Mucosa of descending colon (tissue), 3 donors: ENCODE data around the gene MORN4. TPM values are rescaled to one million over a fixed set of nuclear protein-coding genes. Genes with fewer than 3 reads are reported as not detected.

ENCODE experiments used
- ATAC-seq: fragments of 200-7000 bp; cut with Tn5 transposase; one replicate; pipeline ENCODE4 v1.9.1; 2020; ENCODE audit warnings: mild to moderate bottlenecking, moderate library complexity
- DNase-seq, 3 donors: peaks; one replicate each; pipeline ENCODE4 v3.0.0-alpha.2; 2020
- H3K36me3 ChIP-seq: fragments of 200-600 bp; one replicate; pipeline ENCODE4 v1.8.0; 2021; ENCODE audit warnings: low read depth, mild to moderate bottlenecking
- H3K4me1 ChIP-seq: fragments of 200-600 bp; one replicate; pipeline ENCODE4 v1.8.0; 2021; ENCODE audit warnings: low read depth, mild to moderate bottlenecking
- H3K4me3 ChIP-seq: fragments of 200-600 bp; one replicate; pipeline ENCODE4 v1.8.0; 2021; ENCODE audit warnings: mild to moderate bottlenecking
- H3K9me3 ChIP-seq: fragments of 200-600 bp; one replicate; pipeline ENCODE4 v1.8.0; 2021; ENCODE audit warnings: mild to moderate bottlenecking
- intact Hi-C, 2 donors: fragments of 100-400 bp; cut with DNase I in 1 of 2; cut with micrococcal nuclease in 1 of 2; formaldehyde crosslinking; loops; one replicate each; pipeline versions ENCODE4 v1.11.0 to v1.11.1; 2022; cut with DNase I, micrococcal nuclease
- total RNA-seq, 3 donors: library from RNA; stranded (reverse); fragmentation: NEBNext Ultra II Directional in 2 of 3; extraction: Animal tissue kit (Norgen Biotek cat#: 25700) in 2 of 3; gene quantifications; one replicate each; pipeline versions ENCODE4 v1.2.1 to v1.2.4, GENCODE V29; 2021 to 2023
- TF ChIP-seq, protein P1 (sequence below): fragments of 200-600 bp; IDR thresholded peaks from one replicate; pipeline ENCODE4 v1.8.0; 2022; ENCODE audit warnings: antibody characterized with exemption, mild to moderate bottlenecking
- donor health status: DM: no; HTN: no; CAD: no; lungs with moderate emphysema.
- donor health status: DM: no; HTN: no; CAD: no.
- donor health status: DM: no; HTN: yes; CAD: no.

Gene MORN4
- total RNA-seq, 3 donors from 2014 or later: 1.9 to 2.7 (median 2.6) TPM

DNA sequence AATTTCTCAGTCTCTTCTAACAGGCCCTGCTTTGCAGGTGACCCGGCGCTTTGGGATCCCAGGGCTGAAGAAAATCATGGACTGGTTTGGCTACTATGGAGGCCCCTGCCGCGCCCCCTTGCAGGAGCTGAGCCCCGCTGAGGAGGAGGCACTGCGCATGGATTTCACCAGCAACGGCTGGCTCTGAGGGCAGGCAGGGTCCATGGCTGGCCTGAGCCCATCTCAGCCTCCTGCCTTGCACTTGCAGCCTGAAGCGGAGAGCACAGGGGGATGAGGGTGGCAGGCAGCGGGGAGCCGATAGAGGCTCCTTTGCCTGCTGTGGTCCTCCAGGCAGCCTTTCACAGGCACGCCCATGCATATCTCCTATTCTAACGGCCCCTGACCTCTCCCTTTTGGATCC lies 21.8 kb downstream of the MORN4 start:
- intact Hi-C loops: no loop called here
- H3K4me3 ChIP-seq: no peak overlapping the region
- no peaks in the 10 kb centered on the region for H3K9me3 ChIP-seq
- H3K4me1 ChIP-seq: no peaks in the 10 kb centered on the region
- ATAC-seq: no peak
- no peaks in the 10 kb centered on the region for H3K36me3 ChIP-seq
- DNase-seq: no peak
- TF ChIP-seq, protein P1, sequence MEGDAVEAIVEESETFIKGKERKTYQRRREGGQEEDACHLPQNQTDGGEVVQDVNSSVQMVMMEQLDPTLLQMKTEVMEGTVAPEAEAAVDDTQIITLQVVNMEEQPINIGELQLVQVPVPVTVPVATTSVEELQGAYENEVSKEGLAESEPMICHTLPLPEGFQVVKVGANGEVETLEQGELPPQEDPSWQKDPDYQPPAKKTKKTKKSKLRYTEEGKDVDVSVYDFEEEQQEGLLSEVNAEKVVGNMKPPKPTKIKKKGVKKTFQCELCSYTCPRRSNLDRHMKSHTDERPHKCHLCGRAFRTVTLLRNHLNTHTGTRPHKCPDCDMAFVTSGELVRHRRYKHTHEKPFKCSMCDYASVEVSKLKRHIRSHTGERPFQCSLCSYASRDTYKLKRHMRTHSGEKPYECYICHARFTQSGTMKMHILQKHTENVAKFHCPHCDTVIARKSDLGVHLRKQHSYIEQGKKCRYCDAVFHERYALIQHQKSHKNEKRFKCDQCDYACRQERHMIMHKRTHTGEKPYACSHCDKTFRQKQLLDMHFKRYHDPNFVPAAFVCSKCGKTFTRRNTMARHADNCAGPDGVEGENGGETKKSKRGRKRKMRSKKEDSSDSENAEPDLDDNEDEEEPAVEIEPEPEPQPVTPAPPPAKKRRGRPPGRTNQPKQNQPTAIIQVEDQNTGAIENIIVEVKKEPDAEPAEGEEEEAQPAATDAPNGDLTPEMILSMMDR: no peak

DNA sequence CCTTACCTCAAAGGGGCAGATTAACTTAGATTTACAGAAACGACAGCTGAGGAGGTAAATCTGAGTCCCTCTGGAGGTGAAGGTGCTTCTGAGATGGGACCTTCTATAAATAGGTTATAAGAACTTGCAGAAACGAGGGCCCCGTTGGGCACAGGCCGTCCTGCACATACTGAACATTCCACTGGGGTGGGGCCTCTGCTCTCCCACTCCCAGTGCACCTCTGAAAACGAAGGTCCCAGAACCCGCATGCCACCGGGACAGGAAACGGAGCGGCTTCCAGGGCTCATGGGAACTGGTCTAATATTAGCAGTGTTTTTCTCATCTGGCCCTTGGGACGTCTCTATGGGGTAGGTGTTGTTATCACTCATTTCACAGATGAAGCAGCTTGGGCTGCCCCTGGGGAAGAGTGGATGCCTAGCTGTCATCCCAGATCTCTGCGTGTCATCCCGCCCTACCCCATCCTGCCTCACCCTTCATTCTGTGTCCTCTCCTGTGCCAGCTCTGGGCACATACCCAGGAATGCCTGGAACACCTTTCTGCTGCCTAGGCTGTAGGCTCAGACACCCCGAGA lies 24.2 kb downstream of the MORN4 start:
- TF ChIP-seq, protein P1: no peak
- DNase-seq (no peak), ATAC-seq (no peak)
- no peaks in the 10 kb centered on the region for H3K4me1 ChIP-seq
- intact Hi-C loops: no loop called here
- H3K4me3 ChIP-seq: no peak overlapping the region
- no peaks in the 10 kb centered on the region for H3K36me3 ChIP-seq
- H3K9me3 ChIP-seq: no peaks in the 10 kb centered on the region

DNA sequence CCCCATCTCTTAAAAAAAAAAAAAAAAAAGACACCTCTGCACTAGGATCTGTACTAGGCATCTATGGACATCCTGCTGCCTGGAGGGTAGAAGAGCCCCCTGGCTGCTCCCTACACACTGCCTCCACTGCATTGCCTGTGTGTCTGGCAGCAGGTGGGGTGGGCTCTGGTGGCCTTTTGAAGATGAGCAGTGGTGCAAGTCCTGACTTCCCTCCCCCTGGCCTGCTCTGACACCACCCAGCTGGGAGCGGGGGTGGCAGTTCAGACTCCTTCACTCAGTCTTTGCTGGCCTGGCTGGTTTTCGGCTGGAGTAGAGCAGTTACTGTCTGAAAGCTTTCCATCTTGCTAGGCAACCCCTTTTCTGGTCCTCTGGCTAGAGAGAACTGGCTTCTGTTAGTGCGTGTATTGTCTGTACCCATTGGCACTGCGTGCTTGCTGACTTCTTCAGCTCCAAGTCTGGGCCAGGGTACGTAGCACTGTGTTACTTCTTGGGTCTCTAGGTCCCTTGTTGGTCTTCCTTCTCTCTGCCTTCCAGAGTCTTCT lies 26.1 kb downstream of the MORN4 start:
- intact Hi-C loops: no loop called here
- TF ChIP-seq, protein P1: no peak
- H3K36me3 ChIP-seq: no peaks in the 10 kb centered on the region
- DNase-seq (no peak), ATAC-seq (no peak)
- no peaks in the 10 kb centered on the region for H3K9me3 ChIP-seq
- H3K4me1 ChIP-seq: no peaks in the 10 kb centered on the region
- H3K4me3 ChIP-seq: no peak overlapping the region

DNA sequence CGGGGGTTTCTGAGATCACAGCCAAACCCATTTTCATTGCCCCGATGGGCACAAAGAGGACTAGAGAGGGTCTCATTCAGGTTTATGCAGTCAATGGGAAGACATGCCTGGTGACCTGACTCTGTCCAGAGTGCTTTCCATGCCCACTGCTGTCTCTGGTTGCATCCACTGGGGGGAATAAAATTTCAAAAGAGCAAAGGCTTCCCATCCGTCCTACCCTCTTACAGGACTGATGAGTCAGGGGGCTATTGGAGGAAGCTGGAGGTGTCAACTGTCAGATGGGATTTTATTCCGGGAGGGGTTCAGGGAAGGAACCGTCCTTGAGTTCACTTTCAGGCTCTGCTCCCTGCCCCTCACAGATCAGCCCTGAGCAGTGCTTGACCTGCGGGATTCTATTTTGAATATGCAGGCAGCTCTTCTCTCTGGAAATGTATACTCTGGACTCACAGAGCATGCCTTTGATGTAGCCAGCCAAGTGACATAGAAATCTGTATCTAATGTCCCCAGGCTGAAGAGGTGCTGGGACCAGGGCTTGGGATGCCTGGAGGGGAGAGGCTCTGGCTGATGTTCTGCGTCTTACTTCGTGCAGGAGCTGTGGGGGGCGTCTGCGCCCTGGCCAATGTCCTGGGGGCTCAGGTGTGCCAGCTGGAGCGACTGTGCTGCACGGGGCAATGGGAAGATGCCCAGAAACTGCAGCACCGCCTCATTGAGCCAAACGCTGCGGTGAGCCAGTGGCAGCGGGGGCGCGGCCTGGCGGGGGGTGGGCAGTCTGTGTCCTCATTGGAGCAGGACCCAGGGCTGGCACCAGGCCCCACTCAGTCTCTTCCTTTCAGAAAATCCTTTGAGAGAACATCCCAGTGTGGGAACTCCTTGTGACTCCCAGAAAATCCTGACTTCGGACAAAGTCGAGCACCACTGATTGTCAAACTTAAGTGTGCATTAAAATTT lies 31.8 kb downstream of the MORN4 start:
- intact Hi-C loops: no loop called here
- TF ChIP-seq, protein P1: no peak

DNA sequence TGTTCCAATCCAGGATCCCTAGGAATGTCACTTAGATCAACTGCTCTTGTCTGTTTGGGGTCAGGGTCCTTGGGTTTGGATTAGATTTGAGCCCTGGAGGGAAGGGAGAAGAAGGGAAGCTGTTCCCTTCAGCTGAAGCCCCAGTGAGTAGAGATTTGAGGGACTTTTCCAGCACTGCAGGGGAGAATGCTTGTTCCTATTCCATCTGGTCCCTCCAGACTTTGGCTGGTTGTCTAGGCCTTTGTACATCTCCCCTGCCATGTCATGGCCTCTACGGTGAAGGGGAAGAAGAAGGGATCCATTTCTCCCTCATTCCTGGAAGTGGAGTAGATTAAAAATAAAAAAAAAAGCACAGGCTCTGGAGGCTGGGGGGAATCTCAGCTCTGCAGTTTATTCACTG lies 32.7 kb downstream of the MORN4 start:
- Histone ChIP-seq H3K4me3 (no peak overlapping the region), H3K36me3 (no peaks in the 10 kb centered on the region), H3K4me1 (no peaks in the 10 kb centered on the region), H3K9me3 (no peaks in the 10 kb centered on the region)
- intact Hi-C loops: no loop called here
- DNase-seq (no peak), ATAC-seq (no peak)
- TF ChIP-seq, protein P1: no peak

More for the DNA sequence above, 31.8 kb downstream of the MORN4 start:
- H3K36me3 ChIP-seq: no peaks in the 10 kb centered on the region
- ATAC-seq (no peak), DNase-seq (no peak)
- no peak overlapping the region for H3K4me3 ChIP-seq
- no peaks in the 10 kb centered on the region for H3K9me3 ChIP-seq
- H3K4me1 ChIP-seq: no peaks in the 10 kb centered on the region
